Sigmoid colon (tissue), 7 donors: ENCODE measurements around the gene IRF7. TPM values are rescaled to one million over a fixed set of nuclear protein-coding genes. Genes with fewer than 3 reads are reported as not detected.

Source experiments
- DNase-seq: peaks from one replicate; pipeline ENCODE4 v3.0.0-alpha.2; 2019
- H3K27ac ChIP-seq, 4 donors: fragments of 200-600 bp; sonication (generic); one replicate each; pipeline ENCODE4 v1.5.1; 2016 to 2019; ENCODE audit warnings: mild to moderate bottlenecking in 1 of 4
- H3K27me3 ChIP-seq, 3 donors: fragments of 200-600 bp; sonication (generic); one replicate each; pipeline ENCODE4 v1.5.1; 2019; ENCODE audit warnings: mild to moderate bottlenecking in 1 of 3
- H3K36me3 ChIP-seq, 4 donors: fragments of 200-600 bp; sonication (generic); one replicate each; pipeline ENCODE4 v1.5.1; 2016 to 2019
- H3K4me1 ChIP-seq, 4 donors: fragments of 200-600 bp; sonication (generic); one replicate each; pipeline ENCODE4 v1.5.1; 2017 to 2019
- H3K4me3 ChIP-seq, 4 donors: fragments of 200-600 bp; sonication (generic); one replicate each; pipeline ENCODE4 v1.5.1; 2017 to 2019; ENCODE audit warnings: mild to moderate bottlenecking in 2 of 4, moderate library complexity in 1 of 4
- H3K9me3 ChIP-seq, 4 donors: fragments of 200-600 bp in 3 of 4; sonication (generic) in 3 of 4; one replicate each; pipeline versions ENCODE4 v1.5.1 to v1.6.1; 2013 to 2019
- CTCF ChIP-seq, 4 experiments: fragments of 450-650 bp in 3 of 4; fragments of 200-600 bp in 1 of 4; IDR thresholded peaks; one replicate each; pipeline ENCODE4 v1.5.1; 2016 to 2019; ENCODE audit warnings: antibody characterized with exemption in 4 of 4, mild to moderate bottlenecking in 3 of 4, moderate library complexity in 2 of 4
- EP300 ChIP-seq, 4 donors: sonication (generic); formaldehyde crosslinking; IDR thresholded peaks; one replicate each; pipeline ENCODE4 v1.6.1; 2017; ENCODE audit warnings: antibody characterized with exemption in 4 of 4
- POLR2A ChIP-seq, 2 donors: fragments of 450-650 bp; IDR thresholded peaks; one replicate each; pipeline ENCODE4 v1.6.1; 2016; ENCODE audit warnings: antibody characterized with exemption in 2 of 2, mild to moderate bottlenecking in 2 of 2, moderate library complexity in 2 of 2
- POLR2AphosphoS5 ChIP-seq, 4 donors: sonication (generic); formaldehyde crosslinking; IDR thresholded peaks; one replicate each; pipeline ENCODE4 v1.6.1; 2017; ENCODE audit warnings: antibody characterized with exemption in 4 of 4
- WGBS, 2 donors: extraction: QIAGEN DNeasy Blood & Tissue Kit; methylation state at CpG; one replicate each; pipeline ENCODE4 v1.1.7; 2013; 5-methylcytosine and 5-hydroxymethylcytosine counted together
- intact Hi-C: fragments of 100-400 bp; cut with DNase I; formaldehyde crosslinking; loops from one replicate; pipeline ENCODE4 v1.15.1; 2023
- polyA plus RNA-seq, 3 donors: library from polyadenylated mRNA; stranded (reverse); fragments of 200-250 nt; gene quantifications; one replicate each; pipeline ENCODE4 v1.2.3, GENCODE V29; 2013
- total RNA-seq, 4 donors: library from RNA; depleted of rRNA; stranded (reverse); fragments of >200 nt; gene quantifications; one replicate each; pipeline ENCODE4 v1.1.0, GENCODE V29; 2016
- donor health status: healthy with polysubstance abuse.
- donor health status: Bipolar disorder and iron deficiency.
- donor health status: healthy.

IRF7 gene
- total and polyA plus RNA-seq, 7 donors, result 8.6 to 73.9 (median 16.1) TPM

- Histone ChIP-seq H3K27me3 (no peaks in the 10 kb centered on the region), H3K27ac (no peak overlapping the region), H3K4me3 (no peak overlapping the region), H3K4me1 (no peaks in the 10 kb centered on the region), H3K36me3 (peaks cover 40 to 99% (median 82%) of the 10 kb centered on the region in 4 donors), H3K9me3 (no peaks in the 10 kb centered on the region)
- no peak for TF ChIP-seq POLR2A (IDR thresholded peaks at IDR 0.05)
- no peak for TF ChIP-seq POLR2AphosphoS5 (IDR thresholded peaks at IDR 0.05)
- no peak for TF ChIP-seq CTCF (IDR thresholded peaks at IDR 0.05)
- TF ChIP-seq EP300 (IDR thresholded peaks at IDR 0.05), result no peak
- intact Hi-C loops, result no loop called here
- no peak for DNase-seq
- 91 to 92% methylated on average over 29 of the region's 29 CpGs for WGBS, 2 donors
Observed at GRCh38 chr11:597166-597725, 18.5 kb downstream of the IRF7 start.

- no peak for DNase-seq
- no peak for TF ChIP-seq POLR2AphosphoS5 (IDR thresholded peaks at IDR 0.05)
- TF ChIP-seq POLR2A (IDR thresholded peaks at IDR 0.05), result no peak
- no peak for TF ChIP-seq EP300 (IDR thresholded peaks at IDR 0.05)
- TF ChIP-seq CTCF (IDR thresholded peaks at IDR 0.05), result no peak
- no peak overlapping the region for H3K27ac ChIP-seq
- H3K36me3 ChIP-seq, result peaks cover 31 to 99% (median 79%) of the 10 kb centered on the region in 4 donors
- H3K4me3 ChIP-seq, result no peak overlapping the region
- no peaks in the 10 kb centered on the region for H3K4me1 ChIP-seq
- 88 to 94% methylated on average over 10 of the region's 10 CpGs for WGBS, 2 donors
- intact Hi-C loops, result no loop called here
- no peaks in the 10 kb centered on the region for H3K9me3 ChIP-seq
- no peaks in the 10 kb centered on the region for H3K27me3 ChIP-seq
Observed at GRCh38 chr11:596374-596773, 19.4 kb downstream of the IRF7 start.

DNA sequence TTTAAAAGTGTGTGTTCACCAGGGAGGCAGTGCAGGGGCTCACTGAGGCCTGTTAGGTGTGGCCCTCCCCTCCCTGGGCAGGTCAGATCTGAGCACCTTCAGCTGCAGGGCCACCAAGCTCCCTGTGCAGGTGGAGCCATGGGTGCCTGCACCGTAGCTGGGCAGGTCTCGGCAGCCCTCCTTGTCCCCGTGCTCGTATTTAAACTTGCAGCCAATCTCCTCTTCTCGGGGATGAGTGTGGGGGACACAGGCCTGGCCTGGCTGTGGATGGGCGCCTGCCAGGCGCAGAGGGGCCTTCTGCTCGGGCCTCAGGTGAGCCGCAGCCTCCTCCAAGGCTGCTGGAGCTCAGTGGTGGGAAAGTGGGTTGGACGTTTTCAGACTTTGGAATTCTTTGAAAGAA lies 20.4 kb downstream of the IRF7 start:
- intact Hi-C loops, result no loop called here
- no peak for DNase-seq
- Histone ChIP-seq H3K27me3 (no peaks in the 10 kb centered on the region), H3K4me3 (no peak overlapping the region), H3K36me3 (peaks cover 28 to 99% (median 79%) of the 10 kb centered on the region in 4 donors), H3K9me3 (no peaks in the 10 kb centered on the region), H3K4me1 (no peaks in the 10 kb centered on the region), H3K27ac (no peak overlapping the region)
- no peak for TF ChIP-seq POLR2AphosphoS5 (IDR thresholded peaks at IDR 0.05)
- no peak for TF ChIP-seq CTCF (IDR thresholded peaks at IDR 0.05)
- no peak for TF ChIP-seq EP300 (IDR thresholded peaks at IDR 0.05)
- TF ChIP-seq POLR2A (IDR thresholded peaks at IDR 0.05), result no peak
- WGBS, 2 donors, result 93 to 95% methylated on average over 10 of the region's 10 CpGs

DNA sequence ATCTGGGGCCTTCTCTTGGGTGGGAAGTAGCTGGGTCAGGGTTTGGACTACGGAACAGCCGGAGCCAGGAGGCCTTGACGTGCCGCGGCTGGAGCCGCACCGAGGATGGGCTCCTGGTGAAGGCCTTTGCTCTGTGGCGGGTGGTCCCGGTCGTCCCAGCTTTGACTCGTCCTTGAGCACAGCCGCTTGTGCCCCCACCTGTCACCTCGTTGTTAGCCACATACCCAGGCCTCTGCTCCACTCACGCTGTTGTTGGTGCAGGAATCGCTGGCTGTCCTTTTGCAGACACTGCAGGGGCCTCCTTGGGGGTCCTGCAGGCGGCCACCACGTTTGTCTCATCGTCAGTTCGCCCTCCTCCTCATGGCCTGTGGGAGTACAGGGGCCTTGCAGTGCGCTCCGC lies 22.4 kb downstream of the IRF7 start:
- WGBS, 2 donors, result 95 to 96% methylated on average over 21 of the region's 21 CpGs
- no peak overlapping the region for H3K27ac ChIP-seq
- H3K27me3 ChIP-seq, result no peaks in the 10 kb centered on the region
- H3K4me1 ChIP-seq, result no peaks in the 10 kb centered on the region
- no peak for DNase-seq
- no peak overlapping the region for H3K4me3 ChIP-seq
- H3K9me3 ChIP-seq, result no peaks in the 10 kb centered on the region
- TF ChIP-seq POLR2A (IDR thresholded peaks at IDR 0.05) (no peak), EP300 (IDR thresholded peaks at IDR 0.05) (no peak), CTCF (IDR thresholded peaks at IDR 0.05) (no peak), POLR2AphosphoS5 (IDR thresholded peaks at IDR 0.05) (no peak)
- intact Hi-C loops, result no loop called here
- peaks cover 21 to 100% (median 73%) of the 10 kb centered on the region in 4 donors for H3K36me3 ChIP-seq

- WGBS, 2 donors, result 92 to 93% methylated on average over 10 of the region's 10 CpGs
- Histone ChIP-seq H3K27me3 (no peaks in the 10 kb centered on the region), H3K27ac (no peak overlapping the region), H3K4me3 (no peak overlapping the region), H3K4me1 (no peaks in the 10 kb centered on the region), H3K36me3 (peaks cover 21 to 100% (median 69%) of the 10 kb centered on the region in 4 donors), H3K9me3 (no peaks in the 10 kb centered on the region)
- intact Hi-C loops, result no loop called here
- no peak for DNase-seq
- TF ChIP-seq POLR2A (IDR thresholded peaks at IDR 0.05) (no peak), EP300 (IDR thresholded peaks at IDR 0.05) (no peak), POLR2AphosphoS5 (IDR thresholded peaks at IDR 0.05) (no peak), CTCF (IDR thresholded peaks at IDR 0.05) (no peak)
Observed at GRCh38 chr11:592918-593317, 22.8 kb downstream of the IRF7 start.
